Stimulated activated CD8-positive, alpha-beta memory T cell treated with anti-CD3 and anti-CD28 coated beads, Interleukin-7, amount 100 ng/mL, for 24 hours (primary cell): ENCODE measurements around the gene IGFBP1.
"Not testable (repeated sequence)": the region's sequence is repeated elsewhere in the genome, so short reads cannot be mapped to it uniquely, and the experiment has no call there.

Experiments used
- DNase-seq: peaks from one replicate; pipeline ENCODE4 v3.0.0-alpha.2; 2020; ENCODE audit warnings: low read depth

The IGFBP1 gene

GRCh38 chr7:45888185-45888992, at the start of gene IGFBP1:
TSS of gene IGFBP1 (plus strand) at chr7:45888488. CDS start at chr7:45888653, 165 bp downstream.
- DNase-seq: no peak

GRCh38 chr7:45838852-45839251, 49.4 kb upstream of the IGFBP1 start:
- not testable (repeated sequence) for DNase-seq

- DNase-seq: not testable (repeated sequence)
Observed at GRCh38 chr7:45841926-45842717, 46.2 kb upstream of the IGFBP1 start.

- not testable (repeated sequence) for DNase-seq
Observed at GRCh38 chr7:45846536-45846935, 41.8 kb upstream of the IGFBP1 start.

- not testable (repeated sequence) for DNase-seq
Observed at GRCh38 chr7:45848734-45849133, 39.6 kb upstream of the IGFBP1 start.

GRCh38 chr7:45852984-45853383, 35.3 kb upstream of the IGFBP1 start:
- not testable (repeated sequence) for DNase-seq

GRCh38 chr7:45853491-45853890, 34.8 kb upstream of the IGFBP1 start:
- DNase-seq: not testable (repeated sequence)

- not testable (repeated sequence) for DNase-seq
Observed at GRCh38 chr7:45855680-45856079, 32.6 kb upstream of the IGFBP1 start.

- not testable (repeated sequence) for DNase-seq
Observed at GRCh38 chr7:45856888-45857287, 31.4 kb upstream of the IGFBP1 start.

- DNase-seq: no peak
Observed at GRCh38 chr7:45863715-45864114, 24.6 kb upstream of the IGFBP1 start.

GRCh38 chr7:45865594-45866410, 22.5 kb upstream of the IGFBP1 start:
- no peak for DNase-seq

- no peak for DNase-seq
Observed at GRCh38 chr7:45867471-45867870, 20.8 kb upstream of the IGFBP1 start.

- DNase-seq: no peak
Observed at GRCh38 chr7:45869426-45869825, 18.9 kb upstream of the IGFBP1 start.

- DNase-seq: no peak
Observed at GRCh38 chr7:45872116-45873034, 15.9 kb upstream of the IGFBP1 start.

GRCh38 chr7:45873035-45873354, 15.3 kb upstream of the IGFBP1 start, which contains the start of gene CCDC201:
TSS of gene CCDC201 (minus strand) at chr7:45873082. CDS start at chr7:45873007, 75 bp downstream.
- no peak for DNase-seq

GRCh38 chr7:45873355-45873754, 14.9 kb upstream of the IGFBP1 start:
- no peak for DNase-seq

GRCh38 chr7:45874408-45875131, 13.7 kb upstream of the IGFBP1 start:
- no peak for DNase-seq

GRCh38 chr7:45876519-45876918, 11.8 kb upstream of the IGFBP1 start:
- no peak for DNase-seq

GRCh38 chr7:45878457-45879144, 9.7 kb upstream of the IGFBP1 start:
- DNase-seq: no peak

GRCh38 chr7:45880433-45880860, 7.8 kb upstream of the IGFBP1 start:
- no peak for DNase-seq
